K562 (cell line): ENCODE measurements around the gene DPP8. TPM values are rescaled to one million over a fixed set of nuclear protein-coding genes. Genes with fewer than 3 reads are reported as not detected.

Source experiments
- ATAC-seq: fragments of 200-7000 bp; cut with Tn5 transposase; 3 replicates; pipeline ENCODE4 v1.9.1; 2020; ENCODE audit warnings: moderate library complexity
- BruUV-seq: library from RNA; stranded (reverse); fragments of 400-500 nt; replicated peaks from 2 replicates; lab custom pipeline; 2021; lab: Mats Ljungman, UMichigan
- CTCF ChIA-PET: fragments of 300-600 bp; formaldehyde crosslinking; extraction: SDS; loops from one replicate; lab custom pipeline; 2021; ENCODE audit warnings: low intra/inter-chr PET ratio; lab: Yijun Ruan, JAX
- POLR2A ChIA-PET: fragments of 300-600, 350-650 bp; sonication (Branson Sonifier 250); formaldehyde crosslinking; extraction: SDS; loops from one replicate; lab custom pipeline; 2021; ENCODE audit warnings: antibody characterized with exemption, inconsistent platforms; lab: Yijun Ruan, JAX
- DNase-seq, 4 experiments: peaks; one replicate each; pipeline versions ENCODE4 v3.0.0 to v3.0.0-alpha.2; 2011 to 2018; ENCODE audit warnings: low spot score in 3 of 4, mixed read lengths in 3 of 4; ENCODE audit errors: extremely low read depth in 1 of 4
- FAIRE-seq: peaks from 2 replicates; lab custom pipeline; 2011; peaks lifted over from hg19 to GRCh38; lab: Jason Lieb, UNC
- H2AFZ ChIP-seq: 2 replicates; pipeline ENCODE4 v1.6.0; 2011; ENCODE audit warnings: low read depth, low read length, control low read depth, inconsistent platforms
- H3K27ac ChIP-seq: fragments of 200-600 bp; 3 replicates; pipeline ENCODE4 v1.8.0; 2011; ENCODE audit warnings: low read depth, mild to moderate bottlenecking, control low read depth, inconsistent platforms, low read length, moderate library complexity, mixed read lengths; ENCODE audit errors: extremely low read depth
- H3K27me3 ChIP-seq, 2 experiments: fragments of 300-600 bp in 1 of 2; 2 replicates in 1 of 2; 3 replicates in 1 of 2; pipeline versions ENCODE4 v1.6.0 to v1.8.0; 2011; ENCODE audit warnings: inconsistent platforms in 2 of 2, low read length in 2 of 2, mild to moderate bottlenecking in 1 of 2, mixed read lengths in 1 of 2, moderate library complexity in 1 of 2; ENCODE audit not compliant: control insufficient read depth in 2 of 2, insufficient read depth in 2 of 2
- H3K36me3 ChIP-seq: fragments of 300-600 bp; 3 replicates; pipeline ENCODE4 v1.8.0; 2011; ENCODE audit warnings: mild to moderate bottlenecking, low read length, inconsistent platforms; ENCODE audit not compliant: control insufficient read depth, insufficient read depth
- H3K4me1 ChIP-seq, 2 experiments: fragments of 200-600 bp in 1 of 2; replicated peaks in 1 of 2; 2 replicates in 1 of 2; 3 replicates in 1 of 2; pipeline versions ENCODE4 v1.5.1 to v1.8.0; 2011; ENCODE audit warnings: inconsistent platforms in 2 of 2, low read length in 2 of 2, mild to moderate bottlenecking in 1 of 2, mixed read lengths in 1 of 2, moderate library complexity in 1 of 2; ENCODE audit not compliant: control insufficient read depth in 2 of 2, insufficient read depth in 2 of 2
- H3K4me2 ChIP-seq: 2 replicates; pipeline ENCODE4 v1.6.1; 2011; ENCODE audit warnings: low read length, control low read depth, inconsistent platforms, mixed read lengths; ENCODE audit not compliant: insufficient read depth
- H3K4me3 ChIP-seq: fragments of 200-600 bp; sonication (generic), shearing (Covaris generic); 2 replicates; pipeline ENCODE4 v1.5.1; 2016; ENCODE audit warnings: control low read depth, inconsistent platforms
- H3K79me2 ChIP-seq: fragments of 200-600 bp; 3 replicates; pipeline ENCODE4 v1.8.0; 2011; ENCODE audit warnings: low read length, inconsistent platforms; ENCODE audit not compliant: control insufficient read depth, insufficient read depth
- H3K9ac ChIP-seq, 2 experiments: 2 replicates each; pipeline versions ENCODE4 v1.6.0 to v1.6.1; 2011; ENCODE audit warnings: low read depth in 2 of 2, low read length in 2 of 2, control low read depth in 1 of 2, inconsistent platforms in 1 of 2, mild to moderate bottlenecking in 1 of 2, mixed read lengths in 1 of 2; ENCODE audit not compliant: insufficient read depth in 1 of 2
- H3K9me1 ChIP-seq: one replicate; pipeline ENCODE4 v1.6.0; 2011; ENCODE audit warnings: inconsistent platforms, mild to moderate bottlenecking, low read length, moderate library complexity; ENCODE audit not compliant: control insufficient read depth, insufficient read depth
- H3K9me3 ChIP-seq: replicated peaks from 2 replicates; pipeline ENCODE4 v1.5.1; 2011; ENCODE audit warnings: low read depth, low read length, inconsistent platforms; ENCODE audit not compliant: control insufficient read depth, insufficient read depth
- H4K20me1 ChIP-seq: replicated peaks from 2 replicates; pipeline ENCODE4 v1.6.1; 2011; ENCODE audit warnings: low read length, inconsistent platforms, mixed read lengths; ENCODE audit not compliant: control insufficient read depth, insufficient read depth
- CEBPB ChIP-seq: fragments of 450-650 bp; IDR thresholded peaks from 2 replicates; pipeline ENCODE4 v1.6.1; 2016; ENCODE audit warnings: missing genetic modification characterization, missing compliant biosample characterization
- CEBPG ChIP-seq, 3 experiments: fragments of 200-800 bp in 1 of 3; sonication (Bioruptor generic) in 1 of 3; sonication (generic) in 1 of 3; formaldehyde crosslinking in 1 of 3; IDR thresholded peaks in 2 of 3; conservative IDR thresholded peaks in 1 of 3; 2 replicates each; pipeline versions ENCODE4 v1.6.1 to v1.8.0; 2016 to 2022; ENCODE audit warnings: missing compliant biosample characterization in 2 of 3, missing genetic modification characterization in 2 of 3, mild to moderate bottlenecking in 1 of 3, missing genetic modification reagents in 1 of 3
- EWSR1 ChIP-seq: fragments of 450-650 bp; IDR thresholded peaks from 2 replicates; pipeline ENCODE4 v1.6.1; 2018; ENCODE audit warnings: borderline replicate concordance, mild to moderate bottlenecking, low read depth, moderate library complexity; ENCODE audit not compliant: partially characterized antibody
- JUND ChIP-seq, 2 experiments: IDR thresholded peaks; 2 replicates in 1 of 2; 3 replicates in 1 of 2; pipeline ENCODE4 v1.6.1; 2011; ENCODE audit warnings: borderline replicate concordance in 2 of 2, low read depth in 2 of 2, low read length in 2 of 2, improper control_type of control experiment in 1 of 2, missing biosample characterization in 1 of 2, missing genetic modification characterization in 1 of 2, missing genetic modification reagents in 1 of 2
- MCM7 ChIP-seq, 2 experiments: fragments of 450-650 bp; IDR thresholded peaks; 2 replicates each; pipeline ENCODE4 v1.6.1; 2016 to 2018
- MTA3 ChIP-seq: fragments of 450-650 bp; formaldehyde crosslinking; IDR thresholded peaks from 2 replicates; pipeline ENCODE4 v1.6.1; 2017; ENCODE audit warnings: mild to moderate bottlenecking, borderline replicate concordance
- RBM15 ChIP-seq: fragments of 200-400 bp; formaldehyde crosslinking; IDR thresholded peaks from 2 replicates; pipeline ENCODE4 v1.6.1; 2018; ENCODE audit warnings: mild to moderate bottlenecking, low read length, moderate library complexity; ENCODE audit not compliant: insufficient read depth
- SP1 ChIP-seq: sonication (generic); formaldehyde crosslinking; IDR thresholded peaks from 2 replicates; pipeline ENCODE4 v1.8.1; 2022; ENCODE audit warnings: mild to moderate bottlenecking, missing genetic modification reagents
- TCFL5 ChIP-seq: fragments of 250-450 bp; sonication (Bioruptor Pico); conservative IDR thresholded peaks from 2 replicates; pipeline ENCODE4 v1.6.1; 2021; ENCODE audit warnings: mild to moderate bottlenecking, moderate library complexity, matching md5 sums
- ZBTB9 ChIP-seq: fragments of 450-650 bp; formaldehyde crosslinking; IDR thresholded peaks from 2 replicates; pipeline ENCODE4 v1.4.0; 2020; ENCODE audit warnings: mild to moderate bottlenecking, moderate library complexity
- ZFP36 ChIP-seq: fragments of 150-350 bp; IDR thresholded peaks from 2 replicates; pipeline ENCODE4 v1.6.1; 2018; ENCODE audit warnings: low read length, low read depth; ENCODE audit not compliant: partially characterized antibody
- ZNF316 ChIP-seq: fragments of 450-650 bp; IDR thresholded peaks from 2 replicates; pipeline ENCODE4 v1.6.1; 2016
- ZNF347 ChIP-seq: fragments of 450-650 bp; formaldehyde crosslinking; IDR thresholded peaks from 2 replicates; pipeline ENCODE4 v1.4.0; 2020; ENCODE audit warnings: low read depth, mild to moderate bottlenecking, moderate library complexity
- WGBS: fragments of 100-300 bp; shearing (Covaris generic); methylation state at CpG from one replicate; pipeline ENCODE4 v1.1.6; 2016; ENCODE audit warnings: low coverage, mixed read lengths; ENCODE audit not compliant: insufficient coverage; ENCODE audit errors: missing lambda C conversion rate; 5-methylcytosine and 5-hydroxymethylcytosine counted together
- in situ Hi-C: fragments of 300-500 bp; cut with MboI; formaldehyde crosslinking; loops from 4 replicates; pipeline ENCODE4 v1.15.0; 2018; ENCODE audit warnings: inconsistent platforms, mixed read lengths
- intact Hi-C: fragments of 100-400 bp; cut with micrococcal nuclease; formaldehyde crosslinking; loops from 2 replicates; pipeline ENCODE4 v1.14.2; 2022
- polyA plus RNA-seq, 8 experiments: library from polyadenylated mRNA; depleted of rRNA in 4 of 8; stranded (reverse) in 5 of 8; unstranded in 3 of 8; fragments of >200 nt; fragmentation: Nextera tagmentation in 2 of 8; fragmentation: Illumina TruSeq in 1 of 8; extraction: Ambion mirVana in 2 of 8; extraction: Trizol in 1 of 8; gene quantifications; 2 replicates each; pipeline versions ENCODE4 v1.2.1 to v1.2.3, GENCODE V29; 2011 to 2014; ENCODE audit warnings: inconsistent platforms in 1 of 8, missing spikeins in 1 of 8
- total RNA-seq, 7 experiments: library from RNA; depleted of rRNA in 6 of 7; stranded (reverse); fragments of >200 nt in 6 of 7; fragmentation: Illumina TruSeq in 2 of 7; extraction: Trizol in 2 of 7; gene quantifications; 2 replicates each; pipeline versions ENCODE4 v1.2.1 to v1.2.3, GENCODE V29; 2011 to 2021; ENCODE audit warnings: low replicate concordance in 1 of 7

DPP8 gene
- total and polyA plus RNA-seq, 9 of the 15 experiments (the other 6 are each of a cell fraction or from before 2014, with no cell fraction given), result 5.5 to 36.7 (median 20.7) TPM

GRCh38 chr15:65484876-65485275 is 32.6 kb downstream of the DPP8 start:
- no peak overlapping the region for H2AFZ ChIP-seq
- FAIRE-seq, result no peak
- no peaks in the 10 kb centered on the region for H3K27me3 ChIP-seq
- H3K9ac ChIP-seq, result no peak overlapping the region
- no peak overlapping the region for H3K4me3 ChIP-seq
- H3K36me3 ChIP-seq, result peaks cover 66% of the 10 kb centered on the region; the same call in 2 of the 3 replicates
- H3K9me1 ChIP-seq, result no peaks in the 10 kb centered on the region
- ChIA-PET POLR2A (no interaction called here), CTCF (interaction anchor here (0.6 kb wide), 1 partner anchor 35 kb away, joined by 8 read pairs; no protein-coding TSS in a partner anchor)
- H3K4me2 ChIP-seq, result no peak overlapping the region
- no peak for ATAC-seq
- H3K9me3 ChIP-seq, result no peaks in the 10 kb centered on the region
- H3K79me2 ChIP-seq, result no peaks in the 10 kb centered on the region
- no peaks in the 10 kb centered on the region for H4K20me1 ChIP-seq
- no peak overlapping the region for H3K27ac ChIP-seq
- H3K4me1 ChIP-seq, result no peaks in the 10 kb centered on the region
- TF ChIP-seq JUND (IDR thresholded peaks at IDR 0.05; ENCODE audit: borderline replicate concordance, low read depth, low read length), result no peak
- no peak for TF ChIP-seq JUND (tag; IDR thresholded peaks at IDR 0.05; ENCODE audit: borderline replicate concordance, low read depth, low read length)
- peak; percentile 53; the same call in 1 of the 2 replicates for TF ChIP-seq ZNF316
- no peak for TF ChIP-seq EWSR1
- in situ Hi-C loops (no loop called here), intact Hi-C loops (no loop called here)
- no peak for DNase-seq
- 86% methylated on average over 4 of the region's 4 CpGs for WGBS
- no TSS peak for BruUV-seq

- ChIA-PET POLR2A (interaction anchor here (1.0 kb wide), 1 partner anchor 11 kb away, joined by 4 read pairs; no protein-coding TSS in a partner anchor), CTCF (no interaction called here)
- BruUV-seq, result no TSS peak
- Histone ChIP-seq H3K4me1 (no peaks in the 10 kb centered on the region), H3K27me3 (no peaks in the 10 kb centered on the region), H3K36me3 (peaks cover 76% of the 10 kb centered on the region; the same call in 2 of the 3 replicates), H3K9me3 (no peaks in the 10 kb centered on the region; the same call in 1 of the 2 replicates), H3K27ac (no peak overlapping the region), H3K79me2 (no peaks in the 10 kb centered on the region), H3K9me1 (no peaks in the 10 kb centered on the region), H4K20me1 (no peaks in the 10 kb centered on the region), H3K4me3 (no peak overlapping the region), H3K9ac (no peak overlapping the region), H2AFZ (no peak overlapping the region), H3K4me2 (no peak overlapping the region)
- in situ Hi-C loops, result no loop called here
- FAIRE-seq (no peak), ATAC-seq (no peak), DNase-seq (no peak)
- TF ChIP-seq MCM7 (IDR thresholded peaks at IDR 0.05), result no peak
- no peak for TF ChIP-seq RBM15
- no peak for TF ChIP-seq ZNF347 (CRISPR knock-in tag)
- TF ChIP-seq TCFL5 (CRISPR knock-in tag), result no peak
- no peak for TF ChIP-seq SP1 (CRISPR knock-in tag)
- no peak for TF ChIP-seq ZFP36
- no peak for TF ChIP-seq CEBPG (CRISPR knock-in tag; IDR thresholded peaks at IDR 0.05)
- 0 out of 4 replicates have a peak, but pooled peaks have one; percentile 16 to 19 for TF ChIP-seq CEBPG (tag; conservative IDR thresholded peaks at IDR 0.05 in 1 of 2, IDR thresholded peaks at IDR 0.05 in 1 of 2)
- TF ChIP-seq ZBTB9 (CRISPR knock-in tag), result no peak
- TF ChIP-seq MTA3, result no peak
- peak; percentile 69 for TF ChIP-seq CEBPB (tag)
- 85% methylated on average over 5 of the region's 5 CpGs for WGBS
- intact Hi-C loops, result no loop called here
Measured at GRCh38 chr15:65476903-65477302, 40.6 kb downstream of the DPP8 start.
